Measurements from ENCODE around the gene SELENOM. TPM values are rescaled to one million over a fixed set of nuclear protein-coding genes. Genes with fewer than 3 reads are reported as not detected.
"Not testable (repeated sequence)": the region's sequence is repeated elsewhere in the genome, so short reads cannot be mapped to it uniquely, and the experiment has no call there.

The SELENOM gene
- total RNA-seq, 2 donors from 2014 or later = 453 to 1,695 TPM

DNA sequence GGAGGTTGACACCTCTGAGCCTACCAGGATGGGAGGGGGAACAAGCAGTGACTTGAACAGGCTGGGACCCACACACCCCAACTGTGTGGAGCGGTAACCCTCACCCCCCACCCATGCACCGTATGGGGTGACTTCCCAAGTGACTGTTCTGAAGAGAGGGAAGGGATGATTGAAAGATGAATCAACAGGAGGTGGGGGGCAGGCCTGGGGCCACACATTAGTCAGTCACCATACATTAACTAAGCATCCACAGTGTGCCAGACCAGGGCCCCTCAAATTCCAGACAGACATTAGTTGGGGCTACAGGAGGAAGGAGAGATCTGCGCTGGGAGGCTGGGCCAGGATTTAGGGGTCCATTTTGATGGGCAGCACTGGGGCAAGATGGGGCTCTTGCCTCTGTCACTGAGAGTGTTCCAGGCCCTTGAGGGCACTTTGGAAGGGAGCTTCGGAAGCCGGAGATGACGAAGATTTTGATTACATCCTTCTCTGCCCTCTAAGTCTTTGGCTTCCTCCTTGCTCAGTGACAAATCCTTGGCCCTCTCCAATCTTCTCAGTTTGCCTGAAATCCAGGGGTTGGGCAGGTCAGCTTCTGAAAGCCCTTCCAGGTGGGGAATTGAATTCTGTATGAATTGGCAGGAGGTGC, 25.3 kb downstream of the SELENOM start:
- peaks cover 11% of the 10 kb centered on the region for H3K36me3 ChIP-seq
- H3K9me3 ChIP-seq = no peaks in the 10 kb centered on the region
- TF ChIP-seq CTCF (IDR thresholded peaks at IDR 0.05) = no peak
- ATAC-seq (ENCODE audit: insufficient number of reproducible peaks, low FRiP score, low read depth) (no peak), DNase-seq (ENCODE audit: low spot score) (no peak)
- peak overlapping the region; percentile 88 to 92 for H3K27ac ChIP-seq
- peaks cover 16 to 39% of the 10 kb centered on the region in 2 donors for H3K4me1 ChIP-seq (ENCODE audit: control insufficient read depth in 1 of 2, low read depth in 2 of 2)
- peak overlapping the region; percentile 76 for H3K4me3 ChIP-seq
- no peaks in the 10 kb centered on the region for H3K27me3 ChIP-seq (replicated peaks; ENCODE audit: insufficient read depth)

DNA sequence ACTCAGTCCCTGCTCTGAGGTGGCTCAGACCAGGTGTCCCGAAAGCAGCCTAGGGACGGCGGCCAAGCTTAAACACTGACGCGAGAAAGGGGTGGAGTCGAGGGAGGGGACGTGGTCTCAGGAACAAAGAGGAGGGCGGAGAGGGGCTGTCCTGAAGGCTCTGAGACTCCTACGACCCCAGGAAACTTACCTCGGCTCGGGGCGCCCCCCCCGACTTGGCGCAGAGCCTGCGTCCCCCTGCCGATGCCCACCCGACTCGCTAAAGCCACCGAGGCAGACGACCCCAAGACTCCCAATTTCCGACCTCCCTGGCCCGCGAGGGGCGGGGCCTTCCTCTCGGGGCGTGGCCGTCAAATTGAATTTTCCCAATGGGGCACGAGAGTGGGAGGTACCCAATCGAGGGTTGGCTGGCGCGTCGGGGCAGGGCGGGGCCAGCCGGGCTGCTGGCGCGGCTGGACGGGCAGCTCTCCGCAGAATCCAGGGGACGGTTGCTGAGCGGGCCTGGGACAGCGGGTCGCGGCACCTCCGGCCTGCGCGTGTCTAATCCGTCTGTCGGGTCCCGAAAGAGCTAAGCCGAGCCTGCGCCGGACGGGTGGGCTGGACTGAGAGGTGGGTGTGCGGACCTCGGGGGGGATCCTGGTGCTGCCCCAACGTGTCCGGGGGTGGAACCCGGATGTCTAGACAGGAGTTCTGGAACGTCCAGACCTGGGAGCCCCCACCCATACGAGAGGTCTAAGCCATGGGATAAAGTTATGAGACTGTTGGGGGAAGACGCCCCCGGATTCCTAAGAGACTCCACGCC, 26.3 kb downstream of the SELENOM start, which contains the start of gene SMTN:
TSS of gene SMTN (plus strand) at position 471 of the 802 bp plus-strand sequence. CDS start 1,941 bp downstream, outside the sequence.
- Histone ChIP-seq H3K9me3 (no peaks in the 10 kb centered on the region), H3K36me3 (peaks cover 4% of the 10 kb centered on the region), H3K4me1 (ENCODE audit: control insufficient read depth in 1 of 2, low read depth in 2 of 2) (peaks cover 12 to 36% of the 10 kb centered on the region in 2 donors), H3K27ac (peak within 1 kb of the TSS; percentile 88 to 92), H3K27me3 (replicated peaks; ENCODE audit: insufficient read depth) (no peaks in the 10 kb centered on the region), H3K4me3 (peak within 1 kb of the TSS; percentile 76)
- DNase-seq (ENCODE audit: low spot score) (no peak), ATAC-seq (ENCODE audit: insufficient number of reproducible peaks, low FRiP score, low read depth) (peak; percentile 68)
- TF ChIP-seq CTCF (IDR thresholded peaks at IDR 0.05) = no peak

GRCh38 chr22:31080164-31080847, 27.1 kb downstream of the SELENOM start:
- H3K4me1 ChIP-seq (ENCODE audit: control insufficient read depth in 1 of 2, low read depth in 2 of 2) = peaks cover 7 to 37% of the 10 kb centered on the region in 2 donors
- no peak for ATAC-seq (ENCODE audit: insufficient number of reproducible peaks, low FRiP score, low read depth)
- TF ChIP-seq CTCF (IDR thresholded peaks at IDR 0.05) = no peak

GRCh38 chr22:31079095-31079642, 28.2 kb downstream of the SELENOM start:
- no peaks in the 10 kb centered on the region for H3K9me3 ChIP-seq
- TF ChIP-seq CTCF (IDR thresholded peaks at IDR 0.05) = no peak
- no peak overlapping the region for H3K4me3 ChIP-seq
- H3K27ac ChIP-seq = no peak overlapping the region
- no peak for DNase-seq (ENCODE audit: low spot score)
- no peak for ATAC-seq (ENCODE audit: insufficient number of reproducible peaks, low FRiP score, low read depth)
- no peaks in the 10 kb centered on the region for H3K27me3 ChIP-seq (replicated peaks; ENCODE audit: insufficient read depth)
- peaks cover 4% of the 10 kb centered on the region for H3K36me3 ChIP-seq
- peaks cover 7 to 41% of the 10 kb centered on the region in 2 donors for H3K4me1 ChIP-seq (ENCODE audit: control insufficient read depth in 1 of 2, low read depth in 2 of 2)

More at GRCh38 chr22:31080164-31080847, 27.1 kb downstream of the SELENOM start:
- no peaks in the 10 kb centered on the region for H3K27me3 ChIP-seq (replicated peaks; ENCODE audit: insufficient read depth)
- H3K36me3 ChIP-seq = peaks cover 4% of the 10 kb centered on the region
- no peak for DNase-seq (ENCODE audit: low spot score)
- H3K9me3 ChIP-seq = no peaks in the 10 kb centered on the region
- peak overlapping the region; percentile 88 to 92 for H3K27ac ChIP-seq
- H3K4me3 ChIP-seq = peak overlapping the region; percentile 76

DNA sequence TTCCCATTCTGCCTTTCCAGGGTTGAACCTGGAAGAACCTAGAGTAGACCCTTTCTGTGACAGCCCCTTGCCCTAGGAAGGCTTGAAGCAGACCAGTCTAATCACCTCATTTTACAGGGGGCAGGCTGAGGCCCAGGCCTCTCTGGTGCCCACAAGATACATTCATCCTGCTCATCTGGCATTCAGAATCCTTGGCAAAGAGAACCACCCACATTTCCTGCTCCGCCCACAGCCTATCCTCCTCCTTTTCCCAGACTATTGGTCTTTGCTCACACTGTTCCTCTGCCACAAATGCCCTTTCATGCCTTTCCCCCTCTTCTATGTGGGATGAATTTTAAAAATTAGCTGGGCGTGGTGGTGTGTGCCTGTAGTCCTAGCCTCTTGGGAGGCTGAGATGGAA, 29.0 kb downstream of the SELENOM start:
- not testable (repeated sequence) for H3K9me3 ChIP-seq; H3K27me3 ChIP-seq (replicated peaks; ENCODE audit: insufficient read depth); DNase-seq (ENCODE audit: low spot score); H3K4me3 ChIP-seq; ATAC-seq (ENCODE audit: insufficient number of reproducible peaks, low FRiP score, low read depth); H3K36me3 ChIP-seq
- H3K4me1 ChIP-seq (ENCODE audit: control insufficient read depth in 1 of 2, low read depth in 2 of 2) = peaks cover 4 to 33% of the 10 kb centered on the region in 2 donors
- H3K27ac ChIP-seq = peak overlapping the region in 1 of 2 donors; percentile 9
